ENCODE data around the gene ARAP2. TPM values are rescaled to one million over a fixed set of nuclear protein-coding genes. Genes with fewer than 3 reads are reported as not detected.

Gene ARAP2
- total and polyA plus RNA-seq, 11 donors: 0.38 to 17.0 (median 3.4) TPM

DNA sequence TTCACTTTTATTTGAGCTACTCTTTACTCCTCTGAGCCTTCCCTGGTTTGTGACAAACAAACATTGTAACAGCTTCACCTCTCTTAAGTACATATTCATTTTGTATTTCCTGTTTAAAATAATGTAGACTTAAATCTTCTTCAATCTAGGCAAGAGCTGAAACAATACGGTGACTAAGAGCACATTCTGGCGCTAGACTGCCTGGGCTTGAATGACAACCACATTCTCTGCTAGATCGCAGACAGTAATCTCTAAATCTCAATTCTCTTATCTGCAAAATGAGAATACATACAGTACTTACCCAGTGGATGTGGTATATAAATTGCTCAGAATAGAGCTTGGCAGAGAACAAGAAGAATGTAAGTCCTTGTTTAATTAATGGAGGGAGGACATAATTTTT lies 144.8 kb downstream of the ARAP2 start:
- no peak for ATAC-seq

DNA sequence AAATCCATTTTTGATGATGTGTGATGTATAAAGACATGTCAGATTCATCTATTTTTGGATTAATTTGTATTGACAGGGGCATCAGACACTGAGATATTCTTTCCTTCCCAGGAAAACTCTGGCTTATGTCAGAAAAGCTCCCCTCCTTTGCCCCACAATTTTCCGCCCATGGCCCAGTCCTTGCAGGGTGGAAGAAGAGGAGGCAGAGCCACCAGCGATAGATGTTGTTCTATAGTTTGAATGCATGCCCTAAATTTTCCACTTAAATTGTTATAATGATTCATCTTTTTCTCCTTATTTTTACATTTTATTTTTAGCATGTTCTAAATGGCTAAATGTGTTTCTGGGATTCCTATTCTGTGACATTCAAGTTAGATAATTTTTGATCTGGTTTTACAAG lies 149.3 kb downstream of the ARAP2 start:
- 88 to 93% (median 92%) methylated on average over 2 of the region's 2 CpGs for WGBS, 4 donors
- Histone ChIP-seq H3K9me3 (no peaks in the 10 kb centered on the region), H3K4me1 (no peaks in the 10 kb centered on the region), H3K36me3 (peaks cover 0 to 26% (median 0%) of the 10 kb centered on the region in 9 donors), H3K27ac (no peak overlapping the region), H3K4me3 (no peak overlapping the region), H3K27me3 (no peaks in the 10 kb centered on the region)
- no peak for TF ChIP-seq POLR2A (IDR thresholded peaks at IDR 0.05)
- no peak for ATAC-seq
- DNase-seq: no peak
- intact Hi-C loops (cut with DNase I): no loop called here

More for the DNA sequence above, 144.8 kb downstream of the ARAP2 start:
- Histone ChIP-seq H3K27me3 (no peaks in the 10 kb centered on the region), H3K27ac (no peak overlapping the region), H3K4me1 (no peaks in the 10 kb centered on the region), H3K9me3 (peaks cover 0 to 11% (median 0%) of the 10 kb centered on the region in 12 donors), H3K36me3 (peaks cover 0 to 20% (median 0%) of the 10 kb centered on the region in 9 donors), H3K4me3 (no peak overlapping the region)
- intact Hi-C loops (cut with DNase I): no loop called here
- WGBS, 4 donors: 84 to 92% (median 87%) methylated on average over 3 of the region's 3 CpGs
- DNase-seq: no peak
- TF ChIP-seq, protein P1, sequence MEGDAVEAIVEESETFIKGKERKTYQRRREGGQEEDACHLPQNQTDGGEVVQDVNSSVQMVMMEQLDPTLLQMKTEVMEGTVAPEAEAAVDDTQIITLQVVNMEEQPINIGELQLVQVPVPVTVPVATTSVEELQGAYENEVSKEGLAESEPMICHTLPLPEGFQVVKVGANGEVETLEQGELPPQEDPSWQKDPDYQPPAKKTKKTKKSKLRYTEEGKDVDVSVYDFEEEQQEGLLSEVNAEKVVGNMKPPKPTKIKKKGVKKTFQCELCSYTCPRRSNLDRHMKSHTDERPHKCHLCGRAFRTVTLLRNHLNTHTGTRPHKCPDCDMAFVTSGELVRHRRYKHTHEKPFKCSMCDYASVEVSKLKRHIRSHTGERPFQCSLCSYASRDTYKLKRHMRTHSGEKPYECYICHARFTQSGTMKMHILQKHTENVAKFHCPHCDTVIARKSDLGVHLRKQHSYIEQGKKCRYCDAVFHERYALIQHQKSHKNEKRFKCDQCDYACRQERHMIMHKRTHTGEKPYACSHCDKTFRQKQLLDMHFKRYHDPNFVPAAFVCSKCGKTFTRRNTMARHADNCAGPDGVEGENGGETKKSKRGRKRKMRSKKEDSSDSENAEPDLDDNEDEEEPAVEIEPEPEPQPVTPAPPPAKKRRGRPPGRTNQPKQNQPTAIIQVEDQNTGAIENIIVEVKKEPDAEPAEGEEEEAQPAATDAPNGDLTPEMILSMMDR (IDR thresholded peaks at IDR 0.05): no peak
- no peak for TF ChIP-seq POLR2A (IDR thresholded peaks at IDR 0.05)

DNA sequence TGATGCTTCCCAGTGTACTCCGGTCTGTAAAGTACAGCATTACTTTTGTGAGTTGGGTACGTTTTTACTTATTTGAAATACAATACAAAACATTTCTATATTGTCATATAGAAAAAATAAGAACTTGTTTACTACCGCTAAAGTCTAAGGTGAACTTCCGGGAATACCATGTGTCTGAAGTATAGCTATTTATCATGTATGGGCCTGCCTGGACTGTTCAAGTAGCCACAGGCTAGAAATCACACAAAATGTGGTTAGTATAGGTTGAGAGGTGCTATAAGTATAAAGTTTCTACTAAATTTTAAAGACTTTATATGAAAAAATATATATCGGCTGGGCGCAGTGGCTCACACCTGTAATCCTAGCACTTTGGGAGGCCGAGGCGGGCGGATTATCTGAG lies 152.3 kb downstream of the ARAP2 start:
- intact Hi-C loops (cut with DNase I): no loop called here
- H3K4me1 ChIP-seq: no peaks in the 10 kb centered on the region
- peaks cover 0 to 25% (median 0%) of the 10 kb centered on the region in 9 donors for H3K36me3 ChIP-seq
- ATAC-seq (no peak), DNase-seq (no peak)
- 91 to 92% (median 91%) methylated on average over 9 of the region's 9 CpGs for WGBS, 4 donors
- H3K4me3 ChIP-seq: no peak overlapping the region
- no peak overlapping the region for H3K27ac ChIP-seq
- TF ChIP-seq, protein P1 (IDR thresholded peaks at IDR 0.05): no peak
- no peak for TF ChIP-seq POLR2A (IDR thresholded peaks at IDR 0.05)
- no peaks in the 10 kb centered on the region for H3K9me3 ChIP-seq
- H3K27me3 ChIP-seq: no peaks in the 10 kb centered on the region

DNA sequence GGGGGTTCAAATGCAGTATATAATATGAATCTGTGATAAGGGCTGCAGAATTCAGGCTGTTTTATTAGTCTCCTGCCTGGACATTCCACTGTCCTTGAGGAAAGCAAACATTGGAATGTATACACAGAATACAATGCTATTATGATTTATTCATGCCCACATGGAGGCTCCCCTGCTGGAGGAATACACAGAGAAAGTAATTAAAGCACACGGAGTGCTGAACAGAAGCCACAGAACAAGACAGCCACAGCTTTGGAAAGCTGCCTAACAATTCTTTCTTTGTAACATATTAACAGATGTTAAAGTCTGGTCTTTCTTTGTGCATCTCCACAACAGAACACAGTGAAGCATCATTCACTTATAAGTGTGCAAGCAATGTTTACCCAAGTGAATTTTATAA lies 155.8 kb downstream of the ARAP2 start:
- no peak for TF ChIP-seq POLR2A (IDR thresholded peaks at IDR 0.05)
- Histone ChIP-seq H3K9me3 (no peaks in the 10 kb centered on the region), H3K27me3 (no peaks in the 10 kb centered on the region), H3K27ac (no peak overlapping the region), H3K4me3 (no peak overlapping the region), H3K4me1 (no peaks in the 10 kb centered on the region), H3K36me3 (peaks cover 0 to 19% (median 0%) of the 10 kb centered on the region in 9 donors)
- intact Hi-C loops (cut with DNase I): no loop called here
- WGBS, 4 donors: 23 to 45% (median 33%) methylated on average over 1 of the region's 1 CpG
- ATAC-seq (no peak), DNase-seq (no peak)

DNA sequence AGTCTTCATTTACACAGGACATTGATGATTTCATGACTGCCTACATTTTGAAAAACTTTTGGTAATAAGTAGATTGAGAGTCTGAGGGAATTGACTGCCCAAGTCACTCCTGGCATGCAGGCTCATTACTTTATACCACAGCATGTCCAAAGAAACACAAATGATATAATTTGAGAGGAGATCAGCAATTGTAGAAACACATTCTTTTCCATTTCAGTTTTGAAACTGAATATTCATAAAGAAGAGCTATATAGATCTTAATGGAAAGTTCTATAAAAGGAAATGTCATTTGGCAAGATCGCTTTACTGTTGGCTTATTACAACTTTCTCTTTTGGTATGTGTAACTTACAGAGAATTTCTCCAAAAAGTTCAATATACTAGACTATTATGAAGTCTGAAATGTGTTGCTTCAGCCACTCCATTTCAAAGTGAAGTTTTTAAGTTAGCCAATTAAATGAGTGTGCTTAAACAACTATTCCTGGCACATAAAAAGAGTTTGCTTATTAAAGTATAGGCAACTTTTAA lies 158.0 kb downstream of the ARAP2 start:
- no peaks in the 10 kb centered on the region for H3K9me3 ChIP-seq
- intact Hi-C loops (cut with DNase I): no loop called here
- ATAC-seq: no peak
- no peak overlapping the region for H3K27ac ChIP-seq
- no peaks in the 10 kb centered on the region for H3K27me3 ChIP-seq
- DNase-seq: no peak
- TF ChIP-seq, protein P1 (IDR thresholded peaks at IDR 0.05): no peak
- no peak for TF ChIP-seq POLR2A (IDR thresholded peaks at IDR 0.05)
- no peak overlapping the region for H3K4me3 ChIP-seq
- peaks cover 0 to 36% (median 0%) of the 10 kb centered on the region in 9 donors for H3K36me3 ChIP-seq
- WGBS, 4 donors: 78 to 86% (median 82%) methylated on average over 1 of the region's 1 CpG
- no peaks in the 10 kb centered on the region for H3K4me1 ChIP-seq
